ENCODE measurements around the gene ADAMTSL1. TPM values are rescaled to one million over a fixed set of nuclear protein-coding genes. Genes with fewer than 3 reads are reported as not detected.

Gene ADAMTSL1
- total RNA-seq, 1 experiment from 2014 or later: not detected

DNA sequence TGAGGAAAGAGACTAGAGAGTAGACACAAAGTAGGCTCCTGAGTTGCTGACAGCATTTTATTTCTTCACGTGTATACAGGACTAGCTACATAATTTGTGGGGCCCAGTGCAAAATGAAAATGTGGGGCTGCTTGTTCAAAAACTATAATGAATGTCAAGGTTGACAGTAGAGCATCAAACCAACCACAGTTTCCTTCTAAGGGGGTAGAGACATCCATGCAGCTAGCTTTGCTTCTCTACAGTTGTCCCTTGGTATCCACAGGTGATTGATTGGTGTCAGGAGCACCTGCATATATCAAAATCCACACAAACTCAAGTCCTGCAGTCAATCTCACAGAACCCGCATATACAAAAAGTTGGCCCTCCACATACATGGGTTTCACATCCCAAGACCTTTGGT, 429.5 kb downstream of the ADAMTSL1 start:
- DNase-seq (ENCODE audit: low read depth, low spot score) (no peak), ATAC-seq (no peak)
- Histone ChIP-seq H3K27ac (ENCODE audit: low read length) (no peak overlapping the region), H3K27me3 (ENCODE audit: control insufficient read depth, insufficient read depth, low read length) (no peaks in the 10 kb centered on the region), H3K4me3 (ENCODE audit: low read depth in 2 of 2, low read length in 2 of 2) (no peak overlapping the region), H3K9me3 (ENCODE audit: control insufficient read depth, insufficient read depth, low read depth, low read length) (no peaks in the 10 kb centered on the region), H3K36me3 (ENCODE audit: control insufficient read depth, insufficient read depth, low read length) (no peaks in the 10 kb centered on the region), H3K4me1 (ENCODE audit: control insufficient read depth, insufficient read depth, low read length) (no peaks in the 10 kb centered on the region)
- CTCF ChIA-PET: no interaction called here
- in situ Hi-C loops (cut with HindIII; ENCODE audit: low pct_unique_long_range_greater_than_20kb, low sequenced_read_pairs) (no loop called here), intact Hi-C loops (cut with micrococcal nuclease; ENCODE audit: unreplicated experiment) (no loop called here)
- TF ChIP-seq, protein P1, sequence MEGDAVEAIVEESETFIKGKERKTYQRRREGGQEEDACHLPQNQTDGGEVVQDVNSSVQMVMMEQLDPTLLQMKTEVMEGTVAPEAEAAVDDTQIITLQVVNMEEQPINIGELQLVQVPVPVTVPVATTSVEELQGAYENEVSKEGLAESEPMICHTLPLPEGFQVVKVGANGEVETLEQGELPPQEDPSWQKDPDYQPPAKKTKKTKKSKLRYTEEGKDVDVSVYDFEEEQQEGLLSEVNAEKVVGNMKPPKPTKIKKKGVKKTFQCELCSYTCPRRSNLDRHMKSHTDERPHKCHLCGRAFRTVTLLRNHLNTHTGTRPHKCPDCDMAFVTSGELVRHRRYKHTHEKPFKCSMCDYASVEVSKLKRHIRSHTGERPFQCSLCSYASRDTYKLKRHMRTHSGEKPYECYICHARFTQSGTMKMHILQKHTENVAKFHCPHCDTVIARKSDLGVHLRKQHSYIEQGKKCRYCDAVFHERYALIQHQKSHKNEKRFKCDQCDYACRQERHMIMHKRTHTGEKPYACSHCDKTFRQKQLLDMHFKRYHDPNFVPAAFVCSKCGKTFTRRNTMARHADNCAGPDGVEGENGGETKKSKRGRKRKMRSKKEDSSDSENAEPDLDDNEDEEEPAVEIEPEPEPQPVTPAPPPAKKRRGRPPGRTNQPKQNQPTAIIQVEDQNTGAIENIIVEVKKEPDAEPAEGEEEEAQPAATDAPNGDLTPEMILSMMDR (IDR thresholded peaks at IDR 0.05): no peak
- no peak for TF ChIP-seq POLR2AphosphoS5 (IDR thresholded peaks at IDR 0.05; ENCODE audit: low read depth, low read length)
- no peak for TF ChIP-seq REST (IDR thresholded peaks at IDR 0.05; ENCODE audit: insufficient read depth in 1 of 2, low read depth in 2 of 2, low read length in 1 of 2)
- TF ChIP-seq SIN3A (IDR thresholded peaks at IDR 0.05; ENCODE audit: borderline replicate concordance, insufficient read depth, low read depth, low read length): no peak
- TF ChIP-seq TCF7L2 (IDR thresholded peaks at IDR 0.05; ENCODE audit: low read depth, low read length): no peak
- POLR2A ChIA-PET: no interaction called here
- no TSS peak for BruUV-seq (replicated peaks)

DNA sequence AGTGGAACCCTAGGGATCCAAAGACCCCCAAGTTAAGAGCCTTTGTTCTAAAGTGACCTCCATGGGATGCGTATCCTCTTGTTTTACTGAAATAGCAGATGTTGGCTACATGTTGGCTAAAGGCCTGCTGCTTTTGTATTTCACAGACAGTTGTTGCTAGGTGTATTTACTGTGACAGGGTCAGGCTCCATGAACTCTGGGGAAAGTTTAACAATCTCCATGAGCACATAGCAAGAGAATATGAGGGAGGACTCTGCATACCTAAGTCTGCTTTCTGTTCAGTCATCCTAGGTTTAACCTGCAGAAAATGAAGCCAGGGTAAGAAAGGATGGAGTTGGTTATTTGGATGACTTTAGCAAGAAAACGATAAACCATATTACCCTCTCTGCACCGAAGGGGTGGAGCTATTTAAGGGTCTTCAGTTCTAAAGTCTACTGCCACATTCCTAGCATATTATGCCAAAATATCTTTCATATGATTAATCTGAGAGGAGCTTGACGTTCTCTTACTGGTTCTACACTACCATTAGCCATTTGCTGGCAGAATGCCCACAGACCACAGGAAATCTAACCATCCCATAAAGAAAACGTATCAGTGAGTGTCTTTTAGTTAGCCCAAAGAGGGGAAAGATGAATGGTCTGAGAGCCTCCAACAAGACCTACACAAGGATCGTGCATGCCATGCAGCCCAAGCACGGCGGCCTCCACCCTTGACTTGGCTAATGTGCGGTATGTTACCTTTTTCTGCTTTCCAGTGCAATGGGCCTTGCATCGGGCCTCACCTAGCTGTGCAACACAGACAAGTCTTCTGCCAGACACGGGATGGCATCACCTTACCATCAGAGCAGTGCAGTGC, 431.3 kb downstream of the ADAMTSL1 start:
- H3K9me3 ChIP-seq (ENCODE audit: control insufficient read depth, insufficient read depth, low read depth, low read length): no peaks in the 10 kb centered on the region
- no peak overlapping the region for H3K4me3 ChIP-seq (ENCODE audit: low read depth in 2 of 2, low read length in 2 of 2)
- H3K4me1 ChIP-seq (ENCODE audit: control insufficient read depth, insufficient read depth, low read length): no peaks in the 10 kb centered on the region
- H3K27ac ChIP-seq (ENCODE audit: low read length): no peak overlapping the region
- CTCF ChIA-PET: no interaction called here
- H3K36me3 ChIP-seq (ENCODE audit: control insufficient read depth, insufficient read depth, low read length): no peaks in the 10 kb centered on the region
- no peak for ATAC-seq
- H3K27me3 ChIP-seq (ENCODE audit: control insufficient read depth, insufficient read depth, low read length): no peaks in the 10 kb centered on the region
- TF ChIP-seq TCF7L2 (IDR thresholded peaks at IDR 0.05; ENCODE audit: low read depth, low read length) (no peak), SIN3A (IDR thresholded peaks at IDR 0.05; ENCODE audit: borderline replicate concordance, insufficient read depth, low read depth, low read length) (no peak), POLR2AphosphoS5 (IDR thresholded peaks at IDR 0.05; ENCODE audit: low read depth, low read length) (no peak), REST (IDR thresholded peaks at IDR 0.05; ENCODE audit: insufficient read depth in 1 of 2, low read depth in 2 of 2, low read length in 1 of 2) (no peak)
- TF ChIP-seq, protein P1 (IDR thresholded peaks at IDR 0.05): no peak
- POLR2A ChIA-PET: no interaction called here
- DNase-seq (ENCODE audit: low read depth, low spot score): no peak
- no TSS peak for BruUV-seq (replicated peaks)
- in situ Hi-C loops (cut with HindIII; ENCODE audit: low pct_unique_long_range_greater_than_20kb, low sequenced_read_pairs): no loop called here
- intact Hi-C loops (cut with micrococcal nuclease; ENCODE audit: unreplicated experiment): no loop called here

All from Panc1 (cell line).